GM19238 (cell line): ENCODE results near the gene CXXC1.
"Not testable (repeated sequence)": the region's sequence is repeated elsewhere in the genome, so short reads cannot be mapped to it uniquely, and the experiment has no call there.

Experiments
- DNase-seq: peaks from one replicate; pipeline ENCODE4 v3.0.0; 2011; ENCODE audit warnings: low spot score; ENCODE audit not compliant: insufficient read length

The CXXC1 gene

DNA sequence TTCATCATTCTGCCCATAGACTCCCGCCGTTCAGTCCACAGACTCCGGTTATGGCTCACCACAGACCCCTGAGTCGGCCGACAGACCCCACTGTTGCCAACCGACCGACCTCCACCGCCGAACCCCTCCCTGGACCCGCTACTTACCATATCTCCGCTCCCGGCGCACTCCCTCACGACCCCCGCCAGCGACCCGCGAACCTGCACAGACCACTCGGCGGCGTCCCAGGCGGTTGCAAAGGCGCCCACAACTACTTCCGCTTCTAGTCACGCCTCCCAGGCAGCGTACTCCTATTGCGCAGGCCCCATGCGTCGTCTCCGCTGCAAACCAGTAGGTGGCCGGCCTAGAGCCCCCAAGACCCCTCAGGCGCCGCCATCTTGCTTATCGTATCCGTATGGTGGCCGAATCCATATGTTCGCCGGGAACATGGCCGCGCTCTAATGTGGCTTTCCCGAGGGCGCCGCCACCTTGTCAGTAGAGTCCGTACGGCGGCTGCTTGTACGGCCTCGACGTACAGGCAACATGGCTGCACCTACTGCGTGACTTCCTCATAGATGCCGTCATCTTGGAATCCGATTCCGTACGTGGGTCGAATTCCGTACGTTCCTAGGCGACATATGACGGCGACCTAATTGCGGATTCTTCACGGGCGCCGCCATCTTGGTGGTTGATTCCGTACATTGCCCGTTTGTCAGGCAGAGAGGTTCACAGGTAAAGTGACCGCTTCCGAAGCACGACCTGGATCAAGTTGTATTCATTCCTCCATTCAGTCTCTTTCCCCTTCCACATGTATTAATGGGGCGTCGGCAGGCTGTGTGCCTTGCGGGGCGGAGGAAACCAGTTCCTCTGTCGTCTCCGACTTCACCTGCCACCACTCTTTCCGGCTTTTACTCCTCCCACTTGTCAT is at the start of gene CXXC1:
Gene CXXC1 (minus strand): TSS at position 252 of the 907 bp plus-strand sequence. CDS start 103 bp downstream, at position 149.
- DNase-seq, result peak; percentile 78

DNA sequence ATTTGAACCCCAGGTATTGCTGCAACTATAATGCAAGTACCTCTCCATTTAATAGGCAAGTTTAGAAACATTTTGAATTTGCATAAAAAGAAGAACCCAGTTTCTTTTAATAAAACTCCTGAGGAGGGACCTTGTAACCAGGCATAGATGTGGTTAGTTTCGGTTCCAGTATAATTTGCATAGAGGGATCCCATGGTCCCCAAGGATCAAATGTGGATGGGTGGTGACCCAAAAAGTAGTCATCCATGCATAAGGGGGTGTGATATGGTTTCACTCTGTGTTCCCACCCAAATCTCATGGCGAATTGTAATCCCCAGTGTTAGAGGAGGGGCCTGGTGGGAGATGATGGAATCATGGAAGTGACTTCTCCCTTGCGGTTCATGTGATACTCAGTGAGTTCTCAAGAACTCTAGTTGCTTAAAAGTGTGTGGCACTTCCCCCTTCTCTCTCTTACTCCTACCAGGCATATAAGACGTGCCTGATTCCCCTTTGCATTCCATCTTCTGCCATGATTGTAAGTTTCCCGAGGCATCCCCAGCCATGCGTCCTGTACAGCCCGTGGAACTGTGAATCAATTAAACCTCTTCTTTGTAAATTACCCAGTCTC is 47.2 kb upstream of the CXXC1 start:
- DNase-seq, result no peak

DNA sequence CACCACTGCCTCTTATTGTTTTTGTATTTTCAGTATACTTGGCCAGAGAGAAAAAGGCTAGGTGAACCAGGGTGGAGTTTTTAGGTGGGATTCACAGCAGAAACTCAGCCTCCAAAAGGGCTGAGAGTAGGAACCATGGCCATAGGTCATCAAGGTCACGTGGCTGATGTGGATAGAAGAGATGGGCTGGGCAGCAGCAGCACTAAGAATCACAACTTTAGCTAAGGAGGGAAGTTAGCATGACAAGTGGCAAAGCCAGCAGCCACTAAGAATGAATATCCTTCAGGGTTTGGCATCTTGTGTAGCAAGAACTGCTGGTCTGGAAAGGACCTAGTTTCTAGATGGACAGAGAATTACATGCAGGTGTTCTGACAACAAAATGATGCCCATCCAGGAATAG is 44.2 kb upstream of the CXXC1 start:
- no peak for DNase-seq

DNA sequence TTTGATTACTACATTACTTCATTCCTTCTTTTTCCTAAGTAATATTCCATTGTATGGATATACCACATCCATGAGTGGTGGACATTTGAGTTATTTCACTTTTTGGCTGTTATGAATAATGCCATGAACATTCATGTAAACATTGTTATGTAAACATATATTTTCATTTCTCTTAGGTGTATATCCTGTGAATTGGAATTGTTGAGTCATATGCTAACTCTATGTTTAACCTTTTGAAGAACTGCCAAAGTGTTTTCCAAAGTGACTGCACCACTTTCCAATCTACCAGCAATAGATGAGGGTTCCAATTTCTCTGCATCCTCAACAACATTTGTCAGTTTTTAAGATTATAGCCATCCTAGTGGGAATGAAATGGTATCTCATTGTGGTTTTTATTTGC is 42.7 kb upstream of the CXXC1 start:
- no peak for DNase-seq

DNA sequence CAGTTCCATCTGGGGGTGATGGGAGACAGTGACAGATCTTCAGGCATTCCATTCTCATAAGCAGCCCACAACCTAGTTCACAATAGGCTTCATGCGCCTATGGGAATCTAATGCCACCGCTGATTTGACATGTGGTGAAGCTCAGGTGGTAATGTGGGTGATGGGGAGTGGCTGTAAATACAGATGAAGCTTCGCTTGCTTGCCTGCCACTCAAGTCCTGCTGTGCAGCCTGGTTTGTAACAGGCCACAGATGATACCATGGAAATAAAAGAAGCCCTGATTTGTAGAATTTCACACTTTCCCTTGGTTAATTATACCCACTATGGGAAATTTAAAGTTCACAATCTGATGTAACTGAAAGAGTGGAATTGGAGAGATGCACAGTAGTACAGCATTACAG is 40.5 kb upstream of the CXXC1 start:
- DNase-seq, result no peak

DNA sequence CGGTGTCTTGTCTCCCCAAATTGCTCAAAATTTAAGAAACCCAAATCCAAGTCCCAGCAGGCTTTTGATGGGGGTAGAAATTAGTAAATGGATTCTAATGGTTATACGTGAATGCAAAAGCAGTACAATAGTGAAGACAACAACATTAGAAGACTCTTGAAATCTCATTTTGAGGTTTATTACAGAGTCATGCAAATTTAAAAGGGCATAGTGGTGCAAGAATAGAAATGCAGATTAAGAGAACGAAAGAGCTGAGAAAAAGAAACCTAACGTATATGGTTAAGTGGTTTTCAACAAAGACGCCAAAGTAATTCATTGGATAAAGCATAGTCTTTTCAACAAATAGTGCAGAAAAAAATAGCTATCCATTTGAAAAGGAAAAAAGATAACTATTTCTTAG is 33.2 kb upstream of the CXXC1 start:
- DNase-seq, result no peak

DNA sequence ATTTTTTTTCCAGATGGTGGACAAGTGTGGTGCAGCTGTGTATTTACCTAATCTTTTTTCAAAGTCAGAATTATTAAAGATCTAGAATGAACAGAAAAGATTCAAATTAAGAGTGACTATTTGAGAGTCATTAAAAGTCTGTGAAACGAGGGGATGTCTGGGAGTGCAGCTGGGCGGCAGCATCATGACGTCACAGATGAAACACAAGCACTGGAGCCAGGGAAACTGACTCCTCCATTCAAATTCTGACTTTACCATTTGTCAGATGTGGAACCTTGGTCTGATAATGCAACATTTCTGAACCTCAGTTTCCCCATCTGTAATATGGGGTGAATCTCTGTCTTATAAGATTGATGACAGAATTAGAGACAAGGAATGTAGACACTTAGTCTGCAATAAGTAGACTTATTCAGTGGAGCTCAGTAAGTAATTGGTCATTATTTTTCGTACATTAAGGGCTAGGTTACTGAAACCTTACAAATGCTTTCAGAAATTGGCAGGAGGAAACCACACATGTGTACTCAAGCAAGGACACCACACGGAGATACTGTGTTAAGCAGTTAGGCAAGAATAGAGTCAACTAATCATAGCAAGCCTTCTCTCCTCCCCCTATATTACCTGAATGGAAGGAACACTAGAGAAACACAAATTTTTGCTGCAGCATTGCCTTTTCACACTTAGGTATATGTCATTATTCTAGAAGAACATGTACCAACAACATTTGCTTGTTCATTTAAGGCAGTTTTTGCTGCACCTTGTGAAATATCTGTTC is 27.8 kb upstream of the CXXC1 start:
- DNase-seq, result peak; percentile 32

DNA sequence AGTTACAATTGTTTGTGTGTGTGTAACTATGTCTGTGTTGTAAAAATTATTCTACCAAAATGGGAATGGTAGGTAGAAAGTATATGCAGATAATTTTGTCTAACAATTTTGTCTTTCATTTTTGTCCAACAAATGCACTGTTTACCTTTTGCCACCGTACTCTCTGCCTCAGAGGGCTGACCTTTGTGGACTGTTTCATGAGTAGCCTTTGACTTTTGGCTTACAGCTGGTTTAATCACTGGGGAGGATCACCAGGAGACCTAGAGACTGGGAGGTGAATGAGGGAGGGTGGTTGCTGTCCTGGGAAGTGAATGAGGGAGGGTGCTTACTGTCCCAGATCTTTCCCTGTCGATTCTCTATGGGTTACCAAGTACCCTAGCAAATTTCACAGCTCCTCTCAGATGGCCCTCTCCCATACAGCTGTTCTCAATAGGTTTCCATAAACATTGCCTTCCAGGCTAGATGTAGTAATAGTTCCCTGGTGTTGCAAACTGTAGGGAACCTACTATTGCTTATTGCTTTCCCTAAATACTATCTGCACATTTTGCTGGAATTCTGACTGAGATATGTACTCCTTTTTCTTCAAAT is 26.5 kb upstream of the CXXC1 start:
- no peak for DNase-seq

DNA sequence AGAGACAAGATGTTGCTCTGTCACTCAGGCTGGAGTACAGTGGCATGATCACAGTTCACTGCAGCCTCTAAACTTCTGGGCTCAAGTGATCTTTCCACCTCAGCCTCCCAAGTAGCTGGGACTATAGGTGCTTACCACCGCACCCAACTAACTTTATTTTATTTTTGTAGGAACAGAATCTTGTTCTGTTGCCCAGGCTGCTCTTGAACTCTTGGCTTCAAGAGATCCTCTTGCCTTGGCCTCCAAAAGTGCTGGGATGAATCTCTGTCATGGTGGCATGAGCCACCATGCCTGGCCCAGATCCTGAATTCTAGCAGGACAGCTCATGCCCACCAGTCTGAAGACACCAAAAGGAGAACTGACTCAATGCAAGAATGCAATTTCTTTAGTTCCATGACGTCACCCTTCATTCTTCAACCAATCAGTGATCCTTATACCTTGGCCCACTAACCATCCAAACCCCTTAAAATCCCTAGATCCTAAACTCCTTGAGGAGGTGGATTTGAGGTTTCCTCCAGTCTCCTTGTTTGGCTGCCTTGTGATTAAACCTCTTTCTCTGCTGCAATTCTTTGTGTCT is 25.6 kb upstream of the CXXC1 start:
- DNase-seq, result no peak

DNA sequence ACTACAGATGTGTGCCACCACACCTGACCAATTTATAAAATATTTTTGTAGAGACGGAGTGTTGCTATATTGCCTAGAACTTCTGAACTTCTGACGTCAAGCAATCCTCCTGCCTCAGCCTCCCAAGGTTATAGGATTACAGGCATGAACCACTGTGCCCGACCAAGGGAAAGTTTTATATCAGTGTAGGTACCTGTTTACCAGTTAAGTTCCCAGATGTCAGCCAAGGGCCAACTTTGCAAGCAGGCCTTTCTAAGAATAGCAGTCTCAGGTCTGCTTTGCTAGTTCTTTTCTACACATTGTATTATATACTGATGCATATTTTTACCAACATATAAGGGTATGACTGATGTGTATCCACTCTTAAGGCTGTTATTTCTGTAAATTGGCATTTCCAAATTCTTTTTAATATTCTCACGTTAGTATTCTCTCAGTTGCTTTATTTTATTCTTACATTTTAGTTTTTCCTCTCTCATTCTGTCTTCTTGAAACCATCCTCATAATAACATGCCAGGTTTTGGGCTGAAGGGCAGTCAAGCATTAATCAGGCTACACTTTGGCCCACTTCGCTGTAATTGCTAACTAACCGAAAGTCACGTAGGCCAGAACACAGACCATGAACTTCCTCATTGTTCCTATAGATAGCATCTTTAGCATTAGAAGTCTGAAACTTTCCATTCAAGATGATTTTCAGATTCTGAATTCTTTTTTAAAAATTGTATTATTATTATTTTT is 25.0 kb upstream of the CXXC1 start:
- no peak for DNase-seq

DNA sequence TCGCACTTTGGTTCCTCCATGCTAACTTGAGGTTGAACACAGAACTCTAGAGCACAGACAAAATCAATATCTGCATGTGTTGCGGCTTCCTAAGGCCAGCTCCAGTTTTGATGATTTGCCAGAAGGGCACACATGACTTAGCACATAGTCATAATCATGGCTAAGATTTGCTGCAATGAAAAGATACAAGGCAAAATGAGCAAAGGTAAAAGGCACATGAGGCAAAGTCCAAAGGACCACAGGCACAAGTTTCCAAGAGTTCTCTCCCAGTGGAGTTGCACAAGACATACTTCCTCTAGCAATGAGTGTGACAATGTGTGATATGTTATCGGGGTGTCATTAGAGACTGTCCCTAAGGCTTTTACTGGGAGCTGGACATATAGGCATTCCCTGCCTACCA is 24.2 kb upstream of the CXXC1 start:
- no peak for DNase-seq

DNA sequence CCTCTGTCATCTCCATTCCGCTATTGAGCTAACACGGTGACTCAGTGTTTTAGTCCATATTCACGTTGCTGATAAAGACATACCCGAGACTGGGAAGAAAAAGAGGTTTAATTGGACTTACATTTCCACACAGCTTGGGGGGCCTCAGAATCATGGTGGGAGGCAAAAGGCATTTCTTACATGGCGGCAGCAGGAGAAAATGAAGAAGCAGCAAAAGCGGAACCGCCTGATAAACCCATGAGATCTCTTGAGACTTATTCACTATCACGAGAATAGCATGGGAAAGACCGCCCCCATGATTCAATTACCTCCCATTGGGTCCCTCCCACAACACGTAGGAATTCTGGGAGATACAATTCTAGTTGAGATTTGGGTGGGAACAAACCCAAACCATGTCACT is 22.6 kb upstream of the CXXC1 start:
- no peak for DNase-seq

DNA sequence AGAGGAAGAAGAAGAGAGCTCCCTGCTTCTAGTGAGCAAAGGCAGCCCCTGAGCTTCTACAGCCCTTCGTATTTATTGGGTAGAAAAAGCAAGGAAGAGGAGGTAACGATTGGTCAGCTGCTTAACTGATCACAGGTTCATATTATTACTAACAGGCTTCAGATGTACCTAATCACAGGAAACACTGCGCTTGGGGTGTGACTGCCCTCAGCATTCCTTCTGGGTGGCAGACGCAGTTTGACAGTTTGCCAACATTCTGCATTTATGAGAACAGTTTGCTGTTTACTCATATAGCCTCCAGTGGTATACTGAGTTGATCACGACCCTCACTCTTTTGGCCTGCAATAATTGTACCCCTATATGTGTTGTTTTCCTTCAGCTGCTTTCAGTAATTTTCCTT is 21.4 kb upstream of the CXXC1 start:
- DNase-seq, result not testable (repeated sequence)

DNA sequence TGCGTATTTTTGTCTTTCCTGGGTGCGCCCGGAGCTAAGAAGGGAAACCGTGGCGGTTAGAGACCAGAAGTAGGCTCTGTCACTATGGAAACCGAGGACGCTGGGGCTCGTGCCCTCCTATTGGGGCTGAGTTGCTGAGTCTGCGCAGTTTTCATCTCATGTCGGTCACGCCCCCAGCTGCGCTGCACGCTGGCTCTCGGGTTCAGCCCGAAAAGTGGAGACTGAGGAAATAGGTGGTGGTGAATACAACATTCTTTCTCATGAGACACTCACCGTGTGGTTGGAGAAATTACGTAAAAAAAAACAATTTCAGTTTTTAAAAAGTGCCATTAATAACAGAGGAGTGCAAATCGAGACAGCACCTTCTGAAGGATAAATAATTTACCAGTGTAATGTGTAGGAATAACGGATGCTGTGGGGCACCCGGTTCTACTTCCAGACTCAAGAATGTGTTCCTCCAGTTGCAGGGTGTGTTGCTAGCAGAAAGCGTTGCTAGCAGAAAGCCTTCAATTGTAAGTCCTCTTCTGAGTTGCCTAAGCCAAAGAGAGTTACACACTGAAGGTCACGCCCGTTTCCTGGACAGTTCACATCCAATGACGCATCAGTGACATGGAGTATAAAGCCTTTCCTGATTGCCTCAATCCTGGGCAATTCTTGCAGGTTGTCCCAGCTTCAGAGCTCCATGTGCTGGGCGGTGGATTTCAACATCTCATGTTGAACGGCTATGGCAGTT is 20.4 kb upstream of the CXXC1 start:
- DNase-seq, result peak; percentile 88

DNA sequence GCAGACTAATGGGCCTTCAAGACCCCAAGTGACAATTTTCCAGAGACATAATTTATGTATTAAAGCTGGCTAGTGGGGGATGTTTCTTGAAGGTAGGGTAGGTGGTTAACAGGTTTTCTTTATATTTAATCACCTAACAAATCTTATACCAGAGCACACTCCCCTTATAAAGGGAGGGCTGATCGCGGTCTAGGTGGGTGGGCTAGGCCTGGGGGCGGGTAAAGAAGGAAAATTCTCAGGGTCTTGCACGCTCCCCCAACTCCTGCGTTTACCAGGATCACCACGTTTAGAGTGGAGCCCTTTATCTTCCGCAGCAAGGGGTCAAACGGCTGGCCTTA is 19.9 kb upstream of the CXXC1 start:
- DNase-seq, result no peak

DNA sequence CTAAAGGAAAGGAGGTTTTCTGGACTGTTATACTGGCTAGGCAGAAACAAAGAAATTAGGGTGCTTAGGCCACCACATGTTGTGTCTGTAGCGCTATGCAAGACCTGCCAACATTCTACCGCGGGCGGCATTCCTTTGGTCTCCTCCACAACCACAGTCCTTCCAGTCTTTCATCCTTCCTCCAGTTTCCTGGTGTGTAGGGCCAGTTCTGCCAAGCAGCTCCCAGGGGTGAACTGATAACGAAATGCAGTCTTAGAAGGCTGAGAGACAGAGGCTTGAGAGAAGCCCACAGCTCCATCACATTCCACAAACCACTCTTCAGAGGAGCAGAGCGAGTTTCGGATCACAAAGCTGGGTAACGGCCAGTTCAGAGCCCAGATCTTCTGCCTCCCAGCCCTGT is 19.5 kb upstream of the CXXC1 start:
- DNase-seq, result no peak

DNA sequence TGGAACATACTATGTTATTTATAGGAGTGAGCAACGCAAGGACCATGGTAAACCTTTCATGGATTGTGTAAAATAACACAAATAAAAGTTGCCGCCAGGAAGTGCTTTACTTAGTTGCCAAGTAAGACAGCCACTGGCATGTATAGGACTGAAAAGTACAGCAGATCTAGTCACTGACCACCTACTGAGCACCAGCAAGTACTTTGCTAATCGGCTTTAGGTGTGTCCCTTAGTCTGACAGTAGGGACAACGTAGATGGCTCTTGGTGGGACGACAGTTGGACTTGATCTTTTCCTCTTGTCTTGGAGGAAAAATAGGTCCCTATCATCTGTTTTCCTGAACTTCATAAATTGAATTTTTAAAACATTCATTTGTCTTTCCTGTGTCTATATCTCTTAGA is 13.6 kb upstream of the CXXC1 start:
- no peak for DNase-seq

DNA sequence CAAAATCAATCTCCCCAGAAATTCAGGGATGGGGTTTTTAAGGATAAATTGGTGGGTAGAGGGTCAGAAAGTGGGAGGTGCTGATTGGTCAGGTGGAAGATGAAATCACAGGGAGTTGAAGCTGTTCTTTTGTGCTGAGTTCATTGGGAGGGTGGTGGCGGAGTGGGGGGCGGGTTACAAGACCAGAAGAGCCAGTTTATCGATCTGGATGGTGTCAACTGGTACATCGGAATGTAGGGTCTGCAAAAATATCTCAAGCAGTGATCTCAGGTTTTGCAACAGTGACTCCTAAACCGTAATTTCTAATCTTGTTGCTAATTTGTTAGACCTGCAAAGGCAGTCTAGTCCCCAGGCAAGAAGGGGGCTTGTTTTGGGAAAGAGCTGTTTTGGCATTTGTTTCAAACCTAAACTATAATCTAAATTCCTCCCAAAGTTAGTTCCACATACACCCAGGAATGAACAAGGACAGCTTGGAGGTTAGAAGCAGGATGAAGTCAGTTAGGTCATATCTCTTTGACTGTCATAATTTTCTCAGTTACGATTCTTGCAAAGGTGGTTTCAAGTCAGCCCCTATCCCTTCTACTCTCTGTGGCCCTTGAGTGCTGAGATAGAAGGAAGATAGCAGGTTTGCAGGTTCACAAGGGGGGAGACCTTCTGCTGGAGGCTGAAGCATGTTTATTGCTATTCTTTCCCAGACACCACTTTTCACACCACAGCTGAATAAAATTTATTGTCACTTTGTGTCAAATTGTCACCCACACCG is 12.3 kb upstream of the CXXC1 start:
- DNase-seq, result no peak
